Smooth muscle cell (in vitro differentiated cells): Measurements from ENCODE around the gene KRTAP2-2. TPM values are rescaled to one million over a fixed set of nuclear protein-coding genes. Genes with fewer than 3 reads are reported as not detected.
"Not testable (repeated sequence)": the region's sequence is repeated elsewhere in the genome, so short reads cannot be mapped to it uniquely, and the experiment has no call there.

Experiments
- DNase-seq: peaks from one replicate; lab custom pipeline; 2025; ENCODE audit not compliant: unreplicated experiment; lab: John Stamatoyannopoulos, UW
- H2AFZ ChIP-seq: fragments of 200-600 bp; sonication (generic); 2 replicates; pipeline ENCODE4 v1.6.0; 2016; ENCODE audit warnings: antibody characterized with exemption, low read depth, mild to moderate bottlenecking
- H3F3A ChIP-seq: fragments of 200-600 bp; sonication (generic); 2 replicates; pipeline ENCODE4 v1.6.0; 2017; ENCODE audit warnings: antibody characterized with exemption, low read depth
- H3K27ac ChIP-seq: fragments of 200-600 bp; sonication (generic); 2 replicates; pipeline ENCODE4 v1.5.1; 2016; ENCODE audit warnings: low read depth, mild to moderate bottlenecking
- H3K27me3 ChIP-seq: fragments of 200-600 bp; sonication (generic); 2 replicates; pipeline ENCODE4 v1.6.1; 2016; ENCODE audit warnings: low read depth, mild to moderate bottlenecking
- H3K36me3 ChIP-seq: fragments of 200-600 bp; sonication (generic); 2 replicates; pipeline ENCODE4 v1.5.1; 2016; ENCODE audit warnings: low read depth
- H3K4me1 ChIP-seq: fragments of 200-600 bp; sonication (generic); 2 replicates; pipeline ENCODE4 v1.5.1; 2016; ENCODE audit warnings: low read depth
- H3K4me2 ChIP-seq: fragments of 200-600 bp; sonication (generic); 2 replicates; pipeline ENCODE4 v1.6.0; 2016; ENCODE audit warnings: mild to moderate bottlenecking
- H3K4me3 ChIP-seq: fragments of 200-600 bp; sonication (generic); 2 replicates; pipeline ENCODE4 v1.5.1; 2016; ENCODE audit warnings: mild to moderate bottlenecking
- H3K79me2 ChIP-seq: fragments of 200-600 bp; sonication (generic); 2 replicates; pipeline ENCODE4 v1.6.0; 2016; ENCODE audit warnings: low read depth, mild to moderate bottlenecking
- H3K9ac ChIP-seq: fragments of 200-600 bp; sonication (generic); 2 replicates; pipeline ENCODE4 v1.6.0; 2016; ENCODE audit warnings: low read depth
- H3K9me3 ChIP-seq: fragments of 200-600 bp; sonication (generic); replicated peaks from 2 replicates; pipeline ENCODE4 v1.5.1; 2016; ENCODE audit warnings: low read depth
- H4K20me1 ChIP-seq: fragments of 200-600 bp; sonication (generic); 2 replicates; pipeline ENCODE4 v1.6.0; 2016; ENCODE audit warnings: low read depth
- WGBS: methylation state at CpG from one replicate; pipeline ENCODE4 v1.1.7; 2016; ENCODE audit warnings: low lambda C conversion rate; 5-methylcytosine and 5-hydroxymethylcytosine counted together
- polyA plus RNA-seq: library from polyadenylated mRNA; unstranded; fragments of >200 nt; fragmentation: Nextera tagmentation; extraction: Ambion mirVana; gene quantifications from 2 replicates; pipeline ENCODE4 v1.2.1, GENCODE V29; 2016
- total RNA-seq: library from RNA; depleted of rRNA; stranded (reverse); fragments of >200 nt; gene quantifications from 2 replicates; pipeline ENCODE4 v1.2.3, GENCODE V29; 2014
- TF ChIP-seq, protein P1 (sequence below): fragments of 200-600 bp; sonication (generic); IDR thresholded peaks from 2 replicates; pipeline ENCODE4 v1.5.1; 2017; ENCODE audit warnings: borderline replicate concordance, mild to moderate bottlenecking, antibody characterized with exemption; ENCODE audit not compliant: insufficient read depth, poor library complexity, severe bottlenecking

KRTAP2-2 gene
- total and polyA plus RNA-seq, 2 experiments from 2014 or later, result not detected

DNA sequence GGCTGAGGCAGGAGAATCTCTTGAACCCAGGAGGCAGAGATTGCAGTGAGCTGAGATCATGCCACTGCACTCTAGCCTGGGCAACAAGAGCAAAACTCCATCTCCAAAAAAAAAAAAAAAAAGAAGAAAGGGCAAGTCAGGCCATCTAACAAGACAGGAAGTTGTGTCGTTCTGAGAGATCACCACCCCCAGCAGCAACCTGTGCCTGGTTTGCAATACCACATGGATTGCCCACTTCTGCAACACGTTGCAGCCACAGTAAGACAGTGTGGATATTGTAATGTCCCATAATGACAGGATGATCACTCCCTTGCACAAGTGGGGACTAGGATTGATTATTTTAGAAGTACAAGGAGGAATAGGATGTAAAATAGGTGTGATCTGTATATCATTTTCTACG, 14.0 kb upstream of the KRTAP2-2 start:
- Histone ChIP-seq H3K4me2 (no peak overlapping the region), H3K36me3 (no peaks in the 10 kb centered on the region), H3K4me3 (no peak overlapping the region), H3F3A (no peaks in the 10 kb centered on the region), H4K20me1 (no peaks in the 10 kb centered on the region), H3K79me2 (no peaks in the 10 kb centered on the region), H3K9ac (no peak overlapping the region), H3K27ac (no peak overlapping the region), H3K27me3 (no peaks in the 10 kb centered on the region), H2AFZ (no peak overlapping the region), H3K9me3 (no peaks in the 10 kb centered on the region), H3K4me1 (no peaks in the 10 kb centered on the region)
- DNase-seq, result no peak
- TF ChIP-seq, protein P1, sequence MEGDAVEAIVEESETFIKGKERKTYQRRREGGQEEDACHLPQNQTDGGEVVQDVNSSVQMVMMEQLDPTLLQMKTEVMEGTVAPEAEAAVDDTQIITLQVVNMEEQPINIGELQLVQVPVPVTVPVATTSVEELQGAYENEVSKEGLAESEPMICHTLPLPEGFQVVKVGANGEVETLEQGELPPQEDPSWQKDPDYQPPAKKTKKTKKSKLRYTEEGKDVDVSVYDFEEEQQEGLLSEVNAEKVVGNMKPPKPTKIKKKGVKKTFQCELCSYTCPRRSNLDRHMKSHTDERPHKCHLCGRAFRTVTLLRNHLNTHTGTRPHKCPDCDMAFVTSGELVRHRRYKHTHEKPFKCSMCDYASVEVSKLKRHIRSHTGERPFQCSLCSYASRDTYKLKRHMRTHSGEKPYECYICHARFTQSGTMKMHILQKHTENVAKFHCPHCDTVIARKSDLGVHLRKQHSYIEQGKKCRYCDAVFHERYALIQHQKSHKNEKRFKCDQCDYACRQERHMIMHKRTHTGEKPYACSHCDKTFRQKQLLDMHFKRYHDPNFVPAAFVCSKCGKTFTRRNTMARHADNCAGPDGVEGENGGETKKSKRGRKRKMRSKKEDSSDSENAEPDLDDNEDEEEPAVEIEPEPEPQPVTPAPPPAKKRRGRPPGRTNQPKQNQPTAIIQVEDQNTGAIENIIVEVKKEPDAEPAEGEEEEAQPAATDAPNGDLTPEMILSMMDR, result no peak
- WGBS, result 85% methylated on average over 3 of the region's 3 CpGs

DNA sequence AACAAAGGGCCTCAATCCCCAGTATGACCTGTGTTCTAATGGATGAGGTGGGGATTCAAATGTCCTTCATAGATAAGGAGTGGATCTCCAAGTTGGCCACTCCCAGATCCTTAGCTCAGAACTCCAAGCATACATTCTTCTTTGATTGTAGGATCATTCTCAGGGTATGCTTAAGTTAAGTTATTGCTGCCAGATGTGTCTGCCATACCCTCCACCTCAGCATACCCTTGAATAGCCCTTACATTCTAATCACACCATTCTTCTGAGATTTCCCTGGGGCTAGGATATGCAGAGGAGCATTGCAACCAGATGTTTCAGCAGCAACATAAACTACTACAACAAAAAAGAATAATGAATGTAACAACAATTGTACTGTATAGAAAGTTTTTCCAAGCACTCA, 12.3 kb upstream of the KRTAP2-2 start:
- no peaks in the 10 kb centered on the region for H3K27me3 ChIP-seq
- no peaks in the 10 kb centered on the region for H3K4me1 ChIP-seq
- TF ChIP-seq, protein P1, result no peak
- no peak overlapping the region for H3K27ac ChIP-seq
- DNase-seq, result no peak
- H3K4me2 ChIP-seq, result no peak overlapping the region
- no peaks in the 10 kb centered on the region for H3K79me2 ChIP-seq
- no peak overlapping the region for H3K9ac ChIP-seq
- H3F3A ChIP-seq, result no peaks in the 10 kb centered on the region
- H2AFZ ChIP-seq, result no peak overlapping the region
- no peaks in the 10 kb centered on the region for H3K36me3 ChIP-seq
- H3K4me3 ChIP-seq, result no peak overlapping the region
- H4K20me1 ChIP-seq, result no peaks in the 10 kb centered on the region
- H3K9me3 ChIP-seq, result no peaks in the 10 kb centered on the region

DNA sequence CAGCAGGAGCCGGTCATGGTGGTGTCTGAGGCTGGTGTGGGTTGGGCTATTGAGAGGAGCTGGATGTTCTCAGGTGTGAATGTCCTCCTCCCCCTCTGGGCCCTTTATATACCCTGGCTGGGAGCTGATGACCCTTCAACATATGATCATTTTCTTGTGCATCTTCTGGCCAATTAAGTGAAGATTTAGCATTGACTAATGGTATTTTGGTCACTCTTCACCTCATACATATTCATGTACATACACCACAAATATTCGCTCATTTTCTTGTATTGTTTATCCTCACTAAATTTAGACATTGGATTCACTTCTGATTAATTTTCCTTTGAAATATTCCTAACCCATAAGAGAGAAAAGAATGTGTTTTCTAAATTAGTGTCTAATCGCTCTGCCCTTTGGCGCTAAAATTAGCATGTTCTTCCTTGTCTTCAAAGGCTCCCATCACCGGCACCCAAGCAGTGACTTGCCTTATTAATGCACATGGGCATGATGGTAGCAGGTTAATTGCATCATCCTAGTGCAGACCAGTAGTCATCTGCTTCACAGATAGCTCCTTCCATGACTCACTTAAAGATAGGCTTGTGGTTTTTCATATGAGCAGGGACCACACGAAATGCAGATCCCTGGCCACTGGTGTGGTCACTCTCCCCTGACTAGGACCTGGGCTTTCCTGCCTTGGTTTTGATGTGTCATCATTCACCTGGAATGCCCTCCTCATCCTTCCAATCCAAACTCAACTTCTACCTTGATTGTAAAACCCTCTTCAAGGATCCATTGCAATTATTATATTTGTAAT, 11.0 kb upstream of the KRTAP2-2 start, which contains the start of gene KRTAP2-4:
Gene KRTAP2-4, minus strand, starts transcription at position 51 of the 796 bp plus-strand sequence. Its CDS starts 34 bp downstream, at position 17.
- H3F3A ChIP-seq, result no peaks in the 10 kb centered on the region
- H3K36me3 ChIP-seq, result no peaks in the 10 kb centered on the region
- no peak within 1 kb of the TSS for H3K9ac ChIP-seq
- H3K4me1 ChIP-seq, result no peaks in the 10 kb centered on the region
- no peaks in the 10 kb centered on the region for H3K27me3 ChIP-seq
- no peak within 1 kb of the TSS for H2AFZ ChIP-seq
- WGBS, result 61% methylated on average over 6 of the region's 6 CpGs
- H3K9me3 ChIP-seq, result no peaks in the 10 kb centered on the region
- no peak for DNase-seq
- H3K4me2 ChIP-seq, result peak within 1 kb of the TSS; percentile 18
- H3K79me2 ChIP-seq, result no peaks in the 10 kb centered on the region
- TF ChIP-seq, protein P1, result no peak
- H3K4me3 ChIP-seq, result no peak within 1 kb of the TSS
- H3K27ac ChIP-seq, result peak within 1 kb of the TSS; percentile 50
- no peaks in the 10 kb centered on the region for H4K20me1 ChIP-seq

DNA sequence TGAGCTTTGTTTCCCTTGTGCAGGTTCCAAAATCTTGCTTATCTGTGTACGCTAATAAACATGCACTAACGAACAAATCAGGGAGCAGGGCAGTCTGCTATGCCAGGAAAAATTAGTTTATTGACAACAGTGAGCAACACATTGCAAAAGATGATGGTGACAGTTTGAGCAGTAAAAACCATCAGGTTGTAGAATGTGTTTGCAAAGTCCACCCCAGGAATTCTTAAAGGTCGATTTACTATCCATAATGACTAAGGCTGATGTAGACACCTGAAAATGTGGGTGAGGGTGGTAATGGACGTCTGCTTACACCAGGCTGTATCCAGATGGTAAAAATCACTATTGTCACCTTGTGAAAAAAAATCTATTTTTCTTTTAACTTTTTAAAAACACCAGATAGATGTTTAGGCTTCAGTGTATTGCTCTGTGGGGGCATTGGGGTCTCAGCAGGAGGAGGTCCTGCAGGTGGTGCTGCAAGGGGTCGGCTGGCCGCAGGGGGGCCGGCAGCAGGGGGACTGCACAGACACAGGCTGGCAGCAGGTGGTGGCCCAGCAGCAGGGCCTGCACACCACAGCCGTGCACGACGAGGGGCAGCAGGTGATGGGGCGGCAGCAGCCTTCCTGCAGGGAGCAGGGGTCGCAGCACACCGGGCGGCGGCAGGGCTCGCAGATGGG, 10.1 kb upstream of the KRTAP2-2 start:
- H3K4me1 ChIP-seq, H3K79me2 ChIP-seq, H3K27me3 ChIP-seq, H3K36me3 ChIP-seq, H3K4me3 ChIP-seq, DNase-seq, H4K20me1 ChIP-seq, H3K4me2 ChIP-seq, H3K9me3 ChIP-seq, H3K27ac ChIP-seq, H2AFZ ChIP-seq, H3F3A ChIP-seq, H3K9ac ChIP-seq: not testable (repeated sequence)
- WGBS, result 91% methylated on average over 7 of the region's 16 CpGs
